Stimulated activated CD4-positive, alpha-beta T cell treated with anti-CD3 and anti-CD28 coated beads, Interleukin-12 subunit alpha, Interleukin-12 subunit beta, amount 100 ng/mL, for 24 hours (primary cell): ENCODE data around the gene CCND2.
"Not testable (repeated sequence)": the region's sequence is repeated elsewhere in the genome, so short reads cannot be mapped to it uniquely, and the experiment has no call there.

Source experiments
- DNase-seq, 2 experiments: peaks; one replicate each; pipeline ENCODE4 v3.0.0-alpha.2; 2020; ENCODE audit warnings: low read depth in 2 of 2

CCND2 gene

GRCh38 chr12:4273652-4274395, at the start of gene CCND2:
TSS of gene CCND2 (plus strand) at chr12:4273762. CDS start at chr12:4274041, 279 bp downstream.
- peak; percentile 73 to 75 for DNase-seq

- DNase-seq = no peak
These were observed 49.2 kb upstream of the CCND2 start for GRCh38 chr12:4224206-4224889.

- no peak for DNase-seq
These were observed 48.0 kb upstream of the CCND2 start for GRCh38 chr12:4225571-4225970.

GRCh38 chr12:4227046-4227445, 46.5 kb upstream of the CCND2 start:
- no peak for DNase-seq

- DNase-seq = no peak
These were observed 45.4 kb upstream of the CCND2 start for GRCh38 chr12:4228122-4228580.

GRCh38 chr12:4230526-4230925, 43.0 kb upstream of the CCND2 start:
- no peak for DNase-seq

GRCh38 chr12:4238577-4238976, 35.0 kb upstream of the CCND2 start:
- no peak for DNase-seq

- DNase-seq = no peak
These were observed 33.8 kb upstream of the CCND2 start for GRCh38 chr12:4239746-4240145.

- no peak for DNase-seq
These were observed 33.3 kb upstream of the CCND2 start for GRCh38 chr12:4240161-4240783.

- DNase-seq = no peak
These were observed 32.6 kb upstream of the CCND2 start for GRCh38 chr12:4240981-4241380.

- DNase-seq = no peak
These were observed 32.0 kb upstream of the CCND2 start for GRCh38 chr12:4241592-4241991.

- DNase-seq = no peak
These were observed 31.0 kb upstream of the CCND2 start for GRCh38 chr12:4242595-4242994.

- no peak for DNase-seq
These were observed 30.5 kb upstream of the CCND2 start for GRCh38 chr12:4243091-4243490.

GRCh38 chr12:4243491-4244100, 30.0 kb upstream of the CCND2 start:
- DNase-seq = not testable (repeated sequence)

- no peak for DNase-seq
These were observed 28.7 kb upstream of the CCND2 start for GRCh38 chr12:4244868-4245267.

- no peak for DNase-seq
These were observed 28.1 kb upstream of the CCND2 start for GRCh38 chr12:4245446-4245845.

- DNase-seq = no peak
These were observed 27.4 kb upstream of the CCND2 start for GRCh38 chr12:4246116-4246515.

GRCh38 chr12:4250691-4251090, 22.9 kb upstream of the CCND2 start:
- DNase-seq = no peak

GRCh38 chr12:4251216-4251891, 22.2 kb upstream of the CCND2 start:
- no peak for DNase-seq

- no peak for DNase-seq
These were observed 21.6 kb upstream of the CCND2 start for GRCh38 chr12:4251967-4252366.

- no peak for DNase-seq
These were observed 21.0 kb upstream of the CCND2 start for GRCh38 chr12:4252601-4253000.
